ENCODE data around the gene SARDH. TPM values are rescaled to one million over a fixed set of nuclear protein-coding genes. Genes with fewer than 3 reads are reported as not detected.

The SARDH gene
- total and polyA plus RNA-seq, 11 donors: 0.19 to 1.7 (median 0.69) TPM

- H3K36me3 ChIP-seq: peaks cover 0 to 61% (median 11%) of the 10 kb centered on the region in 9 donors
- intact Hi-C loops (cut with DNase I): no loop called here
- 91 to 98% (median 95%) methylated on average over 11 to 27 of the region's 27 CpGs for WGBS, 4 donors
- DNase-seq (peak in 3 of 5 donors; percentile 15 to 46 (median 18)), ATAC-seq (peak in 1 of 4 donors; percentile 11)
- H3K4me3 ChIP-seq: no peak overlapping the region
- H3K27ac ChIP-seq: peak overlapping the region in 1 of 12 donors; percentile 38
- no peaks in the 10 kb centered on the region for H3K27me3 ChIP-seq
- TF ChIP-seq POLR2A (IDR thresholded peaks at IDR 0.05) (no peak), CTCF (IDR thresholded peaks at IDR 0.05) (no peak)
- H3K4me1 ChIP-seq: peaks cover 0 to 19% (median 4%) of the 10 kb centered on the region in 12 donors
- peaks cover 0 to 12% (median 0%) of the 10 kb centered on the region in 12 donors for H3K9me3 ChIP-seq
Measured at GRCh38 chr9:133775951-133776905, 38.1 kb upstream of the SARDH start.

GRCh38 chr9:133775291-133775690 lies 37.1 kb upstream of the SARDH start:
- Histone ChIP-seq H3K36me3 (peaks cover 0 to 69% (median 11%) of the 10 kb centered on the region in 9 donors), H3K9me3 (peaks cover 0 to 12% (median 0%) of the 10 kb centered on the region in 12 donors), H3K4me1 (peaks cover 0 to 19% (median 4%) of the 10 kb centered on the region in 12 donors), H3K4me3 (no peak overlapping the region), H3K27ac (no peak overlapping the region), H3K27me3 (no peaks in the 10 kb centered on the region)
- intact Hi-C loops (cut with DNase I): no loop called here
- WGBS, 4 donors: 88 to 98% (median 94%) methylated on average over 2 of the region's 2 CpGs
- TF ChIP-seq CTCF (IDR thresholded peaks at IDR 0.05): no peak
- TF ChIP-seq POLR2A (IDR thresholded peaks at IDR 0.05): no peak
- ATAC-seq: no peak
- DNase-seq: peak in 1 of 5 donors; percentile 2

- ATAC-seq: no peak
- peak in 2 of 5 donors; percentile 18 to 37 for DNase-seq
- Histone ChIP-seq H3K4me1 (peaks cover 0 to 19% (median 4%) of the 10 kb centered on the region in 12 donors), H3K36me3 (peaks cover 0 to 74% (median 14%) of the 10 kb centered on the region in 9 donors), H3K9me3 (peaks cover 0 to 12% (median 0%) of the 10 kb centered on the region in 12 donors), H3K27me3 (no peaks in the 10 kb centered on the region), H3K27ac (no peak overlapping the region), H3K4me3 (no peak overlapping the region)
- intact Hi-C loops (cut with DNase I): no loop called here
- WGBS, 4 donors: 91 to 99% (median 95%) methylated on average over 11 to 16 of the region's 16 CpGs
- TF ChIP-seq CTCF (IDR thresholded peaks at IDR 0.05): no peak
- no peak for TF ChIP-seq POLR2A (IDR thresholded peaks at IDR 0.05)
Measured at GRCh38 chr9:133774799-133775198, 36.6 kb upstream of the SARDH start.

All from heart left ventricle (tissue), 16 donors.